Colonic mucosa (tissue), 4 donors: ENCODE measurements around the gene ALDH3A2. TPM values are rescaled to one million over a fixed set of nuclear protein-coding genes. Genes with fewer than 3 reads are reported as not detected.
A peak's percentile ranks its signal among the peaks of the same experiment; 100 is the strongest.

Experiments used
- DNase-seq: peaks from one replicate; pipeline ENCODE4 v3.0.0-alpha.2; 2020
- H3K27ac ChIP-seq: fragments of 200-600 bp; one replicate; pipeline ENCODE4 v1.8.0; 2021
- H3K27me3 ChIP-seq: fragments of 200-600 bp; one replicate; pipeline ENCODE4 v1.8.0; 2021
- H3K36me3 ChIP-seq: fragments of 200-600 bp; one replicate; pipeline ENCODE4 v1.8.0; 2021
- H3K4me1 ChIP-seq: fragments of 200-600 bp; one replicate; pipeline ENCODE4 v1.8.0; 2021; ENCODE audit warnings: mild to moderate bottlenecking
- H3K4me3 ChIP-seq: fragments of 200-600 bp; one replicate; pipeline ENCODE4 v1.8.0; 2021
- H3K9ac ChIP-seq, 2 donors: one replicate each; pipeline ENCODE4 v1.7.0; 2013; ENCODE audit warnings: control low read depth in 2 of 2, low read depth in 2 of 2, low read length in 2 of 2
- H3K9me3 ChIP-seq: fragments of 200-600 bp; one replicate; pipeline ENCODE4 v1.8.0; 2021
- CTCF ChIP-seq: fragments of 200-600 bp; IDR thresholded peaks from one replicate; pipeline ENCODE4 v1.8.0; 2022; ENCODE audit warnings: antibody characterized with exemption, mild to moderate bottlenecking
- intact Hi-C: fragments of 100-400 bp; cut with DNase I; formaldehyde crosslinking; loops from one replicate; pipeline ENCODE4 v1.14.1; 2022
- total RNA-seq, 2 donors: library from RNA; stranded (reverse); fragmentation: NEBNext Ultra II Directional in 1 of 2; extraction: Animal tissue kit (Norgen Biotek cat#: 25700) in 1 of 2; gene quantifications; one replicate each; pipeline ENCODE4 v1.2.1, GENCODE V29; 2021
- donor health status: healthy.
- donor health status: DM: no; HTN: no; CAD: no.
- donor health status: DM: no; HTN: no; CAD: no.

ALDH3A2 gene
- total RNA-seq, 2 donors from 2014 or later, result 115 to 144 TPM

- no peaks in the 10 kb centered on the region for H3K4me1 ChIP-seq
- no peaks in the 10 kb centered on the region for H3K9me3 ChIP-seq
- no peak overlapping the region for H3K9ac ChIP-seq
- H3K4me3 ChIP-seq, result no peak overlapping the region
- intact Hi-C loops, result no loop called here
- DNase-seq, result no peak
- H3K36me3 ChIP-seq, result no peaks in the 10 kb centered on the region
- H3K27ac ChIP-seq, result no peak overlapping the region
- no peak for TF ChIP-seq CTCF
- H3K27me3 ChIP-seq, result no peaks in the 10 kb centered on the region
Measured at GRCh38 chr17:19703828-19704613, 55.5 kb downstream of the ALDH3A2 start.

GRCh38 chr17:19705201-19705600 is 56.6 kb downstream of the ALDH3A2 start:
- TF ChIP-seq CTCF, result no peak
- intact Hi-C loops, result no loop called here
- DNase-seq, result no peak

GRCh38 chr17:19705771-19706770 is 57.5 kb downstream of the ALDH3A2 start:
- no peaks in the 10 kb centered on the region for H3K36me3 ChIP-seq
- H3K27ac ChIP-seq, result no peak overlapping the region
- no peaks in the 10 kb centered on the region for H3K9me3 ChIP-seq
- DNase-seq, result no peak
- H3K9ac ChIP-seq, result no peak overlapping the region
- no peak overlapping the region for H3K4me3 ChIP-seq
- intact Hi-C loops, result no loop called here
- no peak for TF ChIP-seq CTCF
- no peaks in the 10 kb centered on the region for H3K27me3 ChIP-seq
- no peaks in the 10 kb centered on the region for H3K4me1 ChIP-seq

More at GRCh38 chr17:19705201-19705600, 56.6 kb downstream of the ALDH3A2 start:
- H3K36me3 ChIP-seq, result no peaks in the 10 kb centered on the region
- no peak overlapping the region for H3K4me3 ChIP-seq
- no peaks in the 10 kb centered on the region for H3K9me3 ChIP-seq
- no peak overlapping the region for H3K9ac ChIP-seq
- H3K27ac ChIP-seq, result no peak overlapping the region
- no peaks in the 10 kb centered on the region for H3K27me3 ChIP-seq
- H3K4me1 ChIP-seq, result no peaks in the 10 kb centered on the region

- Histone ChIP-seq H3K4me3 (no peak overlapping the region), H3K27me3 (no peaks in the 10 kb centered on the region), H3K27ac (no peak overlapping the region), H3K36me3 (no peaks in the 10 kb centered on the region), H3K9me3 (no peaks in the 10 kb centered on the region), H3K4me1 (no peaks in the 10 kb centered on the region), H3K9ac (no peak overlapping the region)
- TF ChIP-seq CTCF, result no peak
- intact Hi-C loops, result no loop called here
- DNase-seq, result peak; percentile 9
Measured at GRCh38 chr17:19706791-19707727, 58.5 kb downstream of the ALDH3A2 start.
